Measurements from ENCODE around the gene RASA2. TPM values are rescaled to one million over a fixed set of nuclear protein-coding genes. Genes with fewer than 3 reads are reported as not detected.

Gene RASA2, protein sequence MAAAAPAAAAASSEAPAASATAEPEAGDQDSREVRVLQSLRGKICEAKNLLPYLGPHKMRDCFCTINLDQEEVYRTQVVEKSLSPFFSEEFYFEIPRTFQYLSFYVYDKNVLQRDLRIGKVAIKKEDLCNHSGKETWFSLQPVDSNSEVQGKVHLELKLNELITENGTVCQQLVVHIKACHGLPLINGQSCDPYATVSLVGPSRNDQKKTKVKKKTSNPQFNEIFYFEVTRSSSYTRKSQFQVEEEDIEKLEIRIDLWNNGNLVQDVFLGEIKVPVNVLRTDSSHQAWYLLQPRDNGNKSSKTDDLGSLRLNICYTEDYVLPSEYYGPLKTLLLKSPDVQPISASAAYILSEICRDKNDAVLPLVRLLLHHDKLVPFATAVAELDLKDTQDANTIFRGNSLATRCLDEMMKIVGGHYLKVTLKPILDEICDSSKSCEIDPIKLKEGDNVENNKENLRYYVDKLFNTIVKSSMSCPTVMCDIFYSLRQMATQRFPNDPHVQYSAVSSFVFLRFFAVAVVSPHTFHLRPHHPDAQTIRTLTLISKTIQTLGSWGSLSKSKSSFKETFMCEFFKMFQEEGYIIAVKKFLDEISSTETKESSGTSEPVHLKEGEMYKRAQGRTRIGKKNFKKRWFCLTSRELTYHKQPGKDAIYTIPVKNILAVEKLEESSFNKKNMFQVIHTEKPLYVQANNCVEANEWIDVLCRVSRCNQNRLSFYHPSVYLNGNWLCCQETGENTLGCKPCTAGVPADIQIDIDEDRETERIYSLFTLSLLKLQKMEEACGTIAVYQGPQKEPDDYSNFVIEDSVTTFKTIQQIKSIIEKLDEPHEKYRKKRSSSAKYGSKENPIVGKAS
- total RNA-seq (ENCODE audit: unreplicated experiment): 13.2 TPM
- long read RNA-seq, partial matches to known transcripts: 1 of 1 reads
- long read RNA-seq, other reads (novel, unspliced or antisense): 0 of 1 reads

DNA sequence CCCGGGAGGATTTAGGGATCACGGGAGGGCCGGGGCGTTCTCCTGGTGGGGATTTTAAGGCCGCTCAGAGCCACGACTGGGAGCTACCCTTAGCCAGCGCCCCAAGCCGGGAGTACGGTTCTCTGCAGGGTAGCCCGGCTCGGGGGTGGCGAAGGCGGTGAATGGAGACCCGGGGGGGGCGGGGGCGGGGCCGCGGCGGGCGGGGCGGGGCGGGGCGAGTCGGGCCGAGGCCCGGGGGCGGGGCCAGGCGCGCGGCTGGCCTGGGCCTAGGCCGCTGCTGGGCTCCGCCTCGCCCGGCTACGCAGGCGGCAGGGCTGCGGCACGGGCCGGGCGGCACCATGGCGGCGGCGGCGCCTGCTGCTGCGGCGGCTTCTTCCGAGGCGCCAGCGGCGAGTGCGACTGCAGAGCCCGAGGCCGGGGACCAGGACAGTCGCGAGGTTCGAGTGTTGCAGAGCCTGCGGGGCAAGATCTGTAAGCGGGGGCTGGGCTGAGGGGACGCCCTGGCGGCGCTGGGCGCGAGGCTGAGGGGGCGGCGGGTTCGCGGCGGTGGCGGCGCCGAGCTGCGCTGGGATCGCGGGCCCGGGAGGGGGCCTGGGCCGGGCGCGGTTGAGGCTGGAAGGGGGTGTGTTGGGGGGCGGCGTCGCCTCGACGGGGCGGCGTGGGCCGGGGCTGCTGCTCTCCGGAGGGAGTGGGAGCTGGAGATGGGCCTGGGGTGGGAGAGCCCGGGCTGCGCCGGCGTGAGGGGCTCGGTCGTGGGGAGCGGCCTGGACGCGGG, at the start of gene RASA2:
Gene RASA2 (plus strand): TSS at position 282 of the 775 bp plus-strand sequence. CDS start 57 bp downstream, at position 339.
- Mint-ChIP-seq H3K27me3 (ENCODE audit: unreplicated experiment) (peaks cover 6% of the 10 kb centered on the region), H3K4me1 (ENCODE audit: low read depth, unreplicated experiment) (peaks cover 16% of the 10 kb centered on the region), H3K36me3 (ENCODE audit: unreplicated experiment) (peaks cover 4% of the 10 kb centered on the region), H3K27ac (ENCODE audit: unreplicated experiment) (peak within 1 kb of the TSS; percentile 91), H3K9me3 (ENCODE audit: unreplicated experiment) (peaks cover 10% of the 10 kb centered on the region), H3K4me3 (ENCODE audit: unreplicated experiment) (peak within 1 kb of the TSS; percentile 96)
- peak; percentile 74 for DNase-seq
- TF ChIP-seq, protein P1, sequence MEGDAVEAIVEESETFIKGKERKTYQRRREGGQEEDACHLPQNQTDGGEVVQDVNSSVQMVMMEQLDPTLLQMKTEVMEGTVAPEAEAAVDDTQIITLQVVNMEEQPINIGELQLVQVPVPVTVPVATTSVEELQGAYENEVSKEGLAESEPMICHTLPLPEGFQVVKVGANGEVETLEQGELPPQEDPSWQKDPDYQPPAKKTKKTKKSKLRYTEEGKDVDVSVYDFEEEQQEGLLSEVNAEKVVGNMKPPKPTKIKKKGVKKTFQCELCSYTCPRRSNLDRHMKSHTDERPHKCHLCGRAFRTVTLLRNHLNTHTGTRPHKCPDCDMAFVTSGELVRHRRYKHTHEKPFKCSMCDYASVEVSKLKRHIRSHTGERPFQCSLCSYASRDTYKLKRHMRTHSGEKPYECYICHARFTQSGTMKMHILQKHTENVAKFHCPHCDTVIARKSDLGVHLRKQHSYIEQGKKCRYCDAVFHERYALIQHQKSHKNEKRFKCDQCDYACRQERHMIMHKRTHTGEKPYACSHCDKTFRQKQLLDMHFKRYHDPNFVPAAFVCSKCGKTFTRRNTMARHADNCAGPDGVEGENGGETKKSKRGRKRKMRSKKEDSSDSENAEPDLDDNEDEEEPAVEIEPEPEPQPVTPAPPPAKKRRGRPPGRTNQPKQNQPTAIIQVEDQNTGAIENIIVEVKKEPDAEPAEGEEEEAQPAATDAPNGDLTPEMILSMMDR (IDR thresholded peaks at IDR 0.05; ENCODE audit: partially characterized antibody, unreplicated experiment): no peak

DNA sequence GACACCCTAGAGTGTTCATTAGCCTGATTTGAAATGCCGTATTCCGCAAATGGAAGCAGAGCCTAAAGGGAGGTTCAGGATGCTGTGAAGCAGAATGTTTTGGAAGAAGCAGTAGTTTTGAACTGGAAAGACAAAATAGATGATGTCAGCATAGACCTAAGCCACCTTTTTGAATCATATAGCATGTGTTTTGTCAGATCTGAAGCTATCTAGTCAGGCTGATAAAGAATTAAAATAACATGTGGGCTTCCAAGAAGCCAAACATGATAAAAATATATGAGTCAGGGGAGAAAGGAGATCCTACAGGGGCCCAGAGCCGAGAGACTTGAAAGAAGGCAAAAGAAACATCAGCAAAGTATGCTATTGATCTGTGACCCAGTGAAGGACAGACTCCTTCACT, 47.2 kb upstream of the RASA2 start:
- Mint-ChIP-seq H3K27ac (ENCODE audit: unreplicated experiment) (no peak overlapping the region), H3K27me3 (ENCODE audit: unreplicated experiment) (peaks cover 1% of the 10 kb centered on the region), H3K9me3 (ENCODE audit: unreplicated experiment) (no peaks in the 10 kb centered on the region), H3K4me1 (ENCODE audit: low read depth, unreplicated experiment) (peaks cover 5% of the 10 kb centered on the region), H3K4me3 (ENCODE audit: unreplicated experiment) (no peak overlapping the region), H3K36me3 (ENCODE audit: unreplicated experiment) (peaks cover 4% of the 10 kb centered on the region)
- TF ChIP-seq, protein P1 (IDR thresholded peaks at IDR 0.05; ENCODE audit: partially characterized antibody, unreplicated experiment): no peak
- DNase-seq: no peak

DNA sequence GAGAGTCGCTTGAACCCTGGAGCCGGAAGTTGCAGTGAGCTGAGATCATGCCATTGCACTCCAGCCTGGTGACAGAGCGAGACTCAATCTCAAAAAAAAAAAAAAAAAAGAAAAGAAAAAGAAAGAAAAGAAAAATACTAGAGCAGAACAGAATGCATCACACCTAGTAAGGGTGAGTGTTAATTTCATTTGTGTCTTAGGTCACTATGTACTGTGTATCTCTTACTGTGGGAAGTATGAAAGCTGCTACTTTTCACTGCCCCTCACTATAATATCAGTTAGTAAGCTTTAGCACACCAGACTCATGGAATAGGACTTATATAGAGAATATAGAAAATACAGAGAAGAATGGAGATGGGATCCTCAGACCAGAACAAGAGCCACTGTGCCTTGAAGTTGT, 45.9 kb upstream of the RASA2 start:
- TF ChIP-seq, protein P1 (IDR thresholded peaks at IDR 0.05; ENCODE audit: partially characterized antibody, unreplicated experiment): no peak
- Mint-ChIP-seq H3K27ac (ENCODE audit: unreplicated experiment) (no peak overlapping the region), H3K27me3 (ENCODE audit: unreplicated experiment) (peaks cover 1% of the 10 kb centered on the region), H3K4me1 (ENCODE audit: low read depth, unreplicated experiment) (peaks cover 5% of the 10 kb centered on the region), H3K36me3 (ENCODE audit: unreplicated experiment) (peaks cover 4% of the 10 kb centered on the region), H3K9me3 (ENCODE audit: unreplicated experiment) (no peaks in the 10 kb centered on the region), H3K4me3 (ENCODE audit: unreplicated experiment) (no peak overlapping the region)
- no peak for DNase-seq

DNA sequence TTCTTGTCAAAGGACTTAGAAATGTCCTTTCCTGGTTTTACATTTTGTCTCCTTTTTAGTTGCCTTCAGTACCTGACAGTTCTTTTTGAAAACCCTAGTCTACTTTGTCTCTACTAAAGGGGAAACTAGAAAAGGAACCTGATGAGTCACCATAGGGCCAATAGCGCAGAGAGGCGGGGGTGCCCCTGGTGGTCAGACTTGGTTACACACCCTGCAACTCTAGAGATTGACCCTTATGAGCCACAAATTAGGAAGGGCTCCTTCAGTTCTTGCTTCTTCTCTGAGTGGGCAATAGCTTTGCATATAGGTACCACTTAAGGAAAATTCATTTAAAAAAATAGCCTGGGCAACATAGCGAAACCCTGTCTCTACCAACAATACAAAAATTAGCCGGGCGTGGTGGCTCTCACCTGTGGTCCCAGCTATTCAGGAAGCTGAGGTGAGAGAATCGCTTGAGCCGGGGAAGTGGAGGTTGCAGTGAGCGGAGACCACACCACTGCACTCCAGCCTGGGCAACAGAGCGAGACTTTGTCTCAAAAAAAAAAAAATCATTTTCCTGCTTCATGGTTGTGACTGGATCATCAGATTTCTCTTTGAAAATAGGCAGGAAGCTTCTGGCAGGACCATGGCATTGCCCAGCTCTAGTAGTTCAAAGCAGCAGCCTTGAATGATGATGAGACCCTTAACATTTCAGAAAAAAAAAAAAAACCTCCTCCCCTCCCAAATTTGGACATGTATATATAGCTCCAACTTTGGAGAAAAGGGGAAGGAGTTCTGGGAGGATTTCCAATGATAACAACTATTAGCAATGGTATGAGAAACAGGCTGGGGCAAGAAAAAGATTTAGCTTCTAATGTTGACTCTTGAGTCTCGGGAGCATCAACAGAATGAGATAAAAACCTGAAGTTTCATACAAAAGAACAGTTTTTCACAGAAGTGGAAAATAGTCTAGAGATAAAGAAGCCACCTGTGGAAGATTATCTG, 45.2 kb upstream of the RASA2 start:
- no peaks in the 10 kb centered on the region for H3K9me3 Mint-ChIP-seq (ENCODE audit: unreplicated experiment)
- peak; percentile 78 for DNase-seq

More for the DNA sequence above, 45.2 kb upstream of the RASA2 start:
- no peak overlapping the region for H3K27ac Mint-ChIP-seq (ENCODE audit: unreplicated experiment)
- peaks cover 1% of the 10 kb centered on the region for H3K27me3 Mint-ChIP-seq (ENCODE audit: unreplicated experiment)
- peaks cover 4% of the 10 kb centered on the region for H3K36me3 Mint-ChIP-seq (ENCODE audit: unreplicated experiment)
- H3K4me1 Mint-ChIP-seq (ENCODE audit: low read depth, unreplicated experiment): peaks cover 5% of the 10 kb centered on the region
- H3K4me3 Mint-ChIP-seq (ENCODE audit: unreplicated experiment): no peak overlapping the region
- TF ChIP-seq, protein P1 (IDR thresholded peaks at IDR 0.05; ENCODE audit: partially characterized antibody, unreplicated experiment): peak; percentile 94

All from glutamatergic neuron (in vitro differentiated cells).